UCSD-AML1 (cell line): ENCODE measurements around the gene KCTD17.

Source experiments
- DNase-seq: peaks from one replicate; lab custom pipeline; 2025; ENCODE audit not compliant: unreplicated experiment; lab: John Stamatoyannopoulos, UW

The KCTD17 gene

GRCh38 chr22:37051391-37052385, at the start of gene KCTD17:
TSS of gene KCTD17 (plus strand) at chr22:37051742. CDS start at chr22:37051761, 19 bp downstream.
- DNase-seq = peak; percentile 78

GRCh38 chr22:37001826-37002225, 49.7 kb upstream of the KCTD17 start:
- no peak for DNase-seq

- no peak for DNase-seq
Measured at GRCh38 chr22:37002633-37003032, 48.9 kb upstream of the KCTD17 start.

GRCh38 chr22:37007651-37008050, 43.9 kb upstream of the KCTD17 start:
- DNase-seq = no peak

- peak; percentile 37 for DNase-seq
Measured at GRCh38 chr22:37008365-37008764, 43.2 kb upstream of the KCTD17 start.

- DNase-seq = no peak
Measured at GRCh38 chr22:37009490-37009889, 42.1 kb upstream of the KCTD17 start.

- no peak for DNase-seq
Measured at GRCh38 chr22:37010174-37010573, 41.4 kb upstream of the KCTD17 start.

GRCh38 chr22:37010976-37011375, 40.6 kb upstream of the KCTD17 start:
- no peak for DNase-seq

- no peak for DNase-seq
Measured at GRCh38 chr22:37011472-37011871, 40.1 kb upstream of the KCTD17 start.

GRCh38 chr22:37012262-37012904, 39.2 kb upstream of the KCTD17 start:
- no peak for DNase-seq

- no peak for DNase-seq
Measured at GRCh38 chr22:37012956-37013355, 38.6 kb upstream of the KCTD17 start.

GRCh38 chr22:37014415-37014806, 37.1 kb upstream of the KCTD17 start:
- DNase-seq = no peak

- DNase-seq = no peak
Measured at GRCh38 chr22:37014835-37015586, 36.5 kb upstream of the KCTD17 start.

- no peak for DNase-seq
Measured at GRCh38 chr22:37015587-37015878, 36.0 kb upstream of the KCTD17 start.

GRCh38 chr22:37016134-37016910, 35.2 kb upstream of the KCTD17 start:
- DNase-seq = no peak

GRCh38 chr22:37017356-37017755, 34.2 kb upstream of the KCTD17 start:
- no peak for DNase-seq

- no peak for DNase-seq
Measured at GRCh38 chr22:37018086-37018814, 33.3 kb upstream of the KCTD17 start.

GRCh38 chr22:37018815-37019308, 32.7 kb upstream of the KCTD17 start:
- DNase-seq = no peak

GRCh38 chr22:37019309-37020191, 32.0 kb upstream of the KCTD17 start, which contains the start of the genes MPST and TST:
TSS of gene MPST (plus strand) at chr22:37019742. CDS start at chr22:37019837, 95 bp downstream.
TSS of gene TST (minus strand) at chr22:37019447. CDS start at chr22:37018732, 715 bp downstream.
- peak; percentile 76 for DNase-seq
